K562 (cell line): ENCODE data around the gene MAP3K14. TPM values are rescaled to one million over a fixed set of nuclear protein-coding genes. Genes with fewer than 3 reads are reported as not detected.

Experiments
- ATAC-seq: fragments of 200-7000 bp; cut with Tn5 transposase; 3 replicates; pipeline ENCODE4 v1.9.1; 2020; ENCODE audit warnings: moderate library complexity
- BruUV-seq: library from RNA; stranded (reverse); fragments of 400-500 nt; replicated peaks from 2 replicates; lab custom pipeline; 2021; lab: Mats Ljungman, UMichigan
- CTCF ChIA-PET: fragments of 300-600 bp; formaldehyde crosslinking; extraction: SDS; loops from one replicate; lab custom pipeline; 2021; ENCODE audit warnings: low intra/inter-chr PET ratio; lab: Yijun Ruan, JAX
- POLR2A ChIA-PET: fragments of 300-600, 350-650 bp; sonication (Branson Sonifier 250); formaldehyde crosslinking; extraction: SDS; loops from one replicate; lab custom pipeline; 2021; ENCODE audit warnings: antibody characterized with exemption, inconsistent platforms; lab: Yijun Ruan, JAX
- DNase-seq, 4 experiments: peaks; one replicate each; pipeline versions ENCODE4 v3.0.0 to v3.0.0-alpha.2; 2011 to 2018; ENCODE audit warnings: low spot score in 3 of 4, mixed read lengths in 3 of 4; ENCODE audit errors: extremely low read depth in 1 of 4
- FAIRE-seq: peaks from 2 replicates; lab custom pipeline; 2011; peaks lifted over from hg19 to GRCh38; lab: Jason Lieb, UNC
- H2AFZ ChIP-seq: 2 replicates; pipeline ENCODE4 v1.6.0; 2011; ENCODE audit warnings: low read depth, low read length, control low read depth, inconsistent platforms
- H3K27ac ChIP-seq: fragments of 200-600 bp; 3 replicates; pipeline ENCODE4 v1.8.0; 2011; ENCODE audit warnings: low read depth, mild to moderate bottlenecking, control low read depth, inconsistent platforms, low read length, moderate library complexity, mixed read lengths; ENCODE audit errors: extremely low read depth
- H3K27me3 ChIP-seq, 2 experiments: fragments of 300-600 bp in 1 of 2; 2 replicates in 1 of 2; 3 replicates in 1 of 2; pipeline versions ENCODE4 v1.6.0 to v1.8.0; 2011; ENCODE audit warnings: inconsistent platforms in 2 of 2, low read length in 2 of 2, mild to moderate bottlenecking in 1 of 2, mixed read lengths in 1 of 2, moderate library complexity in 1 of 2; ENCODE audit not compliant: control insufficient read depth in 2 of 2, insufficient read depth in 2 of 2
- H3K36me3 ChIP-seq: fragments of 300-600 bp; 3 replicates; pipeline ENCODE4 v1.8.0; 2011; ENCODE audit warnings: mild to moderate bottlenecking, low read length, inconsistent platforms; ENCODE audit not compliant: control insufficient read depth, insufficient read depth
- H3K4me1 ChIP-seq, 2 experiments: fragments of 200-600 bp in 1 of 2; replicated peaks in 1 of 2; 2 replicates in 1 of 2; 3 replicates in 1 of 2; pipeline versions ENCODE4 v1.5.1 to v1.8.0; 2011; ENCODE audit warnings: inconsistent platforms in 2 of 2, low read length in 2 of 2, mild to moderate bottlenecking in 1 of 2, mixed read lengths in 1 of 2, moderate library complexity in 1 of 2; ENCODE audit not compliant: control insufficient read depth in 2 of 2, insufficient read depth in 2 of 2
- H3K4me2 ChIP-seq: 2 replicates; pipeline ENCODE4 v1.6.1; 2011; ENCODE audit warnings: low read length, control low read depth, inconsistent platforms, mixed read lengths; ENCODE audit not compliant: insufficient read depth
- H3K4me3 ChIP-seq: fragments of 200-600 bp; sonication (generic), shearing (Covaris generic); 2 replicates; pipeline ENCODE4 v1.5.1; 2016; ENCODE audit warnings: control low read depth, inconsistent platforms
- H3K79me2 ChIP-seq: fragments of 200-600 bp; 3 replicates; pipeline ENCODE4 v1.8.0; 2011; ENCODE audit warnings: low read length, inconsistent platforms; ENCODE audit not compliant: control insufficient read depth, insufficient read depth
- H3K9ac ChIP-seq, 2 experiments: 2 replicates each; pipeline versions ENCODE4 v1.6.0 to v1.6.1; 2011; ENCODE audit warnings: low read depth in 2 of 2, low read length in 2 of 2, control low read depth in 1 of 2, inconsistent platforms in 1 of 2, mild to moderate bottlenecking in 1 of 2, mixed read lengths in 1 of 2; ENCODE audit not compliant: insufficient read depth in 1 of 2
- H3K9me1 ChIP-seq: one replicate; pipeline ENCODE4 v1.6.0; 2011; ENCODE audit warnings: inconsistent platforms, mild to moderate bottlenecking, low read length, moderate library complexity; ENCODE audit not compliant: control insufficient read depth, insufficient read depth
- H3K9me3 ChIP-seq: replicated peaks from 2 replicates; pipeline ENCODE4 v1.5.1; 2011; ENCODE audit warnings: low read depth, low read length, inconsistent platforms; ENCODE audit not compliant: control insufficient read depth, insufficient read depth
- H4K20me1 ChIP-seq: replicated peaks from 2 replicates; pipeline ENCODE4 v1.6.1; 2011; ENCODE audit warnings: low read length, inconsistent platforms, mixed read lengths; ENCODE audit not compliant: control insufficient read depth, insufficient read depth
- BRD4 ChIP-seq: fragments of 200-600 bp; sonication (generic); IDR thresholded peaks from 2 replicates; pipeline ENCODE4 v1.6.1; 2017; ENCODE audit warnings: inconsistent platforms
- CREM ChIP-seq: IDR thresholded peaks from 2 replicates; pipeline ENCODE4 v1.6.1; 2014; ENCODE audit warnings: antibody characterized with exemption, low read depth
- E2F6 ChIP-seq, 2 experiments: IDR thresholded peaks; 2 replicates each; pipeline ENCODE4 v1.6.1; 2011; ENCODE audit warnings: borderline replicate concordance in 1 of 2, control low read depth in 1 of 2, low read depth in 1 of 2, low read length in 1 of 2, mild to moderate bottlenecking in 1 of 2, mixed read lengths in 1 of 2, moderate library complexity in 1 of 2; ENCODE audit not compliant: insufficient read depth in 1 of 2, insufficient read length in 1 of 2, poor library complexity in 1 of 2, severe bottlenecking in 1 of 2; ENCODE audit errors: extremely low read depth in 1 of 2
- FIP1L1 ChIP-seq: fragments of 200-400 bp; formaldehyde crosslinking; IDR thresholded peaks from 2 replicates; pipeline ENCODE4 v1.6.1; 2018; ENCODE audit warnings: mild to moderate bottlenecking, low read depth, low read length; ENCODE audit not compliant: poor library complexity, severe bottlenecking
- GABPA ChIP-seq: fragments of 200-800 bp; sonication (Bioruptor generic); conservative IDR thresholded peaks from 2 replicates; pipeline ENCODE4 v1.6.1; 2016; ENCODE audit warnings: low read depth, missing genetic modification characterization, missing compliant biosample characterization
- MAZ ChIP-seq, 2 experiments: fragments of 450-650 bp in 1 of 2; sonication (generic) in 1 of 2; formaldehyde crosslinking; IDR thresholded peaks in 1 of 2; conservative IDR thresholded peaks in 1 of 2; 2 replicates each; pipeline versions ENCODE4 v1.4.0 to v1.5.0; 2020; ENCODE audit warnings: mild to moderate bottlenecking in 1 of 2, missing genetic modification reagents in 1 of 2
- NEUROD1 ChIP-seq: fragments of 150-350 bp; IDR thresholded peaks from 2 replicates; pipeline ENCODE4 v1.6.1; 2014; ENCODE audit warnings: borderline replicate concordance, low read length, low read depth; ENCODE audit not compliant: partially characterized antibody
- RB1 ChIP-seq: fragments of 450-650 bp; IDR thresholded peaks from 2 replicates; pipeline ENCODE4 v1.6.1; 2017; ENCODE audit warnings: low read depth, mild to moderate bottlenecking
- RBBP5 ChIP-seq: fragments of 200-600 bp; sonication (generic); IDR thresholded peaks from 2 replicates; pipeline ENCODE4 v1.6.1; 2012; ENCODE audit warnings: borderline replicate concordance, mild to moderate bottlenecking, low read length, control low read depth, inconsistent platforms; ENCODE audit not compliant: insufficient read depth, poor library complexity, severe bottlenecking
- RBM25 ChIP-seq: fragments of 200-400 bp; formaldehyde crosslinking; IDR thresholded peaks from 2 replicates; pipeline ENCODE4 v1.6.1; 2018; ENCODE audit warnings: low read length, low read depth, moderate library complexity; ENCODE audit not compliant: severe bottlenecking
- STAG1 ChIP-seq: sonication (generic); formaldehyde crosslinking; IDR thresholded peaks from 2 replicates; pipeline ENCODE4 v1.5.0; 2020; ENCODE audit warnings: missing genetic modification reagents, borderline replicate concordance
- YY1 ChIP-seq, 3 experiments: IDR thresholded peaks; 2 replicates each; pipeline ENCODE4 v1.6.1; 2011; ENCODE audit warnings: low read length in 2 of 3, mild to moderate bottlenecking in 2 of 3, moderate library complexity in 2 of 3, borderline replicate concordance in 1 of 3, control low read depth in 1 of 3, low read depth in 1 of 3; ENCODE audit not compliant: insufficient read depth in 3 of 3, insufficient replicate concordance in 2 of 3, control insufficient read depth in 1 of 3, insufficient read length in 1 of 3; ENCODE audit errors: extremely low read depth in 1 of 3
- ZBTB17 ChIP-seq: fragments of 450-650 bp; formaldehyde crosslinking; IDR thresholded peaks from 2 replicates; pipeline ENCODE4 v1.4.0; 2020; ENCODE audit warnings: mild to moderate bottlenecking
- ZFP30 ChIP-seq: fragments of 250-450 bp; sonication (Bioruptor Pico); IDR thresholded peaks from 2 replicates; pipeline ENCODE4 v1.8.0; 2022; ENCODE audit warnings: moderate library complexity, mild to moderate bottlenecking, inconsistent platforms, borderline replicate concordance
- WGBS: fragments of 100-300 bp; shearing (Covaris generic); methylation state at CpG from one replicate; pipeline ENCODE4 v1.1.6; 2016; ENCODE audit warnings: low coverage, mixed read lengths; ENCODE audit not compliant: insufficient coverage; ENCODE audit errors: missing lambda C conversion rate; 5-methylcytosine and 5-hydroxymethylcytosine counted together
- in situ Hi-C: fragments of 300-500 bp; cut with MboI; formaldehyde crosslinking; loops from 4 replicates; pipeline ENCODE4 v1.15.0; 2018; ENCODE audit warnings: inconsistent platforms, mixed read lengths
- intact Hi-C: fragments of 100-400 bp; cut with micrococcal nuclease; formaldehyde crosslinking; loops from 2 replicates; pipeline ENCODE4 v1.14.2; 2022
- polyA plus RNA-seq, 8 experiments: library from polyadenylated mRNA; depleted of rRNA in 4 of 8; stranded (reverse) in 5 of 8; unstranded in 3 of 8; fragments of >200 nt; fragmentation: Nextera tagmentation in 2 of 8; fragmentation: Illumina TruSeq in 1 of 8; extraction: Ambion mirVana in 2 of 8; extraction: Trizol in 1 of 8; gene quantifications; 2 replicates each; pipeline versions ENCODE4 v1.2.1 to v1.2.3, GENCODE V29; 2011 to 2014; ENCODE audit warnings: inconsistent platforms in 1 of 8, missing spikeins in 1 of 8
- total RNA-seq, 7 experiments: library from RNA; depleted of rRNA in 6 of 7; stranded (reverse); fragments of >200 nt in 6 of 7; fragmentation: Illumina TruSeq in 2 of 7; extraction: Trizol in 2 of 7; gene quantifications; 2 replicates each; pipeline versions ENCODE4 v1.2.1 to v1.2.3, GENCODE V29; 2011 to 2021; ENCODE audit warnings: low replicate concordance in 1 of 7
- TF ChIP-seq, protein P1 (sequence below), 3 experiments: IDR thresholded peaks in 2 of 3; conservative IDR thresholded peaks in 1 of 3; 2 replicates each; pipeline ENCODE4 v1.5.1; 2011 to 2012; ENCODE audit warnings: low read length in 3 of 3, mild to moderate bottlenecking in 3 of 3, control low read depth in 2 of 3, improper control_type of control experiment in 1 of 3, inconsistent platforms in 1 of 3, low read depth in 1 of 3, mixed read lengths in 1 of 3, moderate library complexity in 1 of 3; ENCODE audit not compliant: insufficient read depth in 2 of 3

Gene MAP3K14
- total and polyA plus RNA-seq, 9 of the 15 experiments (the other 6 are each of a cell fraction or from before 2014, with no cell fraction given): 0.45 to 8.7 (median 3.2) TPM

- ATAC-seq (peak; percentile 28), FAIRE-seq (no peak), DNase-seq (peak; percentile 60 to 71 (median 65))
- Histone ChIP-seq H3K79me2 (peaks cover 42% of the 10 kb centered on the region), H3K4me1 (peaks cover 38 to 54% of the 10 kb centered on the region in 2 experiments), H3K4me2 (peak within 1 kb of the TSS; percentile 78), H3K9ac (peak within 1 kb of the TSS; percentile 44 to 89), H3K27me3 (no peaks in the 10 kb centered on the region), H2AFZ (peak within 1 kb of the TSS; percentile 71), H4K20me1 (no peaks in the 10 kb centered on the region), H3K4me3 (peak within 1 kb of the TSS; percentile 61), H3K9me3 (no peaks in the 10 kb centered on the region), H3K9me1 (no peaks in the 10 kb centered on the region), H3K36me3 (no peaks in the 10 kb centered on the region), H3K27ac (peak within 1 kb of the TSS; percentile 68; the same call in 1 of the 3 replicates)
- BruUV-seq: no TSS peak
- in situ Hi-C loops (no loop called here), intact Hi-C loops (no loop called here)
- ChIA-PET POLR2A (interaction anchor here (0.5 to 0.7 kb wide), 3 partner anchors 24 to 340 kb away, joined by 3 read pairs; no protein-coding TSS in a partner anchor), CTCF (interaction anchor here (0.6 to 2.0 kb wide), 2 partner anchors 117 to 165 kb away, joined by 4 to 7 read pairs; no protein-coding TSS in a partner anchor)
- WGBS: 2% methylated on average over 27 of the region's 98 CpGs
- TF ChIP-seq ZFP30 (CRISPR knock-in tag): no peak
- peak; percentile 30; the same call in 1 of the 2 replicates for TF ChIP-seq CREM
- no peak for TF ChIP-seq YY1 (IDR thresholded peaks at IDR 0.05; ENCODE audit: borderline replicate concordance in 1 of 3, control insufficient read depth in 1 of 3, extremely low read depth in 1 of 3, insufficient read depth in 3 of 3, insufficient read length in 1 of 3, insufficient replicate concordance in 2 of 3, low read depth in 1 of 3, low read length in 2 of 3)
- no peak for TF ChIP-seq RBM25
- peak; percentile 23 for TF ChIP-seq NEUROD1
- peak; percentile 15 to 76 for TF ChIP-seq E2F6 (IDR thresholded peaks at IDR 0.05; ENCODE audit: borderline replicate concordance in 1 of 2, extremely low read depth in 1 of 2, insufficient read depth in 1 of 2, insufficient read length in 1 of 2, low read depth in 1 of 2, low read length in 1 of 2, poor library complexity in 1 of 2, severe bottlenecking in 1 of 2)
- 0 out of 2 replicates have a peak, but pooled peaks have one; percentile 45 for TF ChIP-seq ZBTB17 (CRISPR knock-in tag)
- TF ChIP-seq, protein P1, sequence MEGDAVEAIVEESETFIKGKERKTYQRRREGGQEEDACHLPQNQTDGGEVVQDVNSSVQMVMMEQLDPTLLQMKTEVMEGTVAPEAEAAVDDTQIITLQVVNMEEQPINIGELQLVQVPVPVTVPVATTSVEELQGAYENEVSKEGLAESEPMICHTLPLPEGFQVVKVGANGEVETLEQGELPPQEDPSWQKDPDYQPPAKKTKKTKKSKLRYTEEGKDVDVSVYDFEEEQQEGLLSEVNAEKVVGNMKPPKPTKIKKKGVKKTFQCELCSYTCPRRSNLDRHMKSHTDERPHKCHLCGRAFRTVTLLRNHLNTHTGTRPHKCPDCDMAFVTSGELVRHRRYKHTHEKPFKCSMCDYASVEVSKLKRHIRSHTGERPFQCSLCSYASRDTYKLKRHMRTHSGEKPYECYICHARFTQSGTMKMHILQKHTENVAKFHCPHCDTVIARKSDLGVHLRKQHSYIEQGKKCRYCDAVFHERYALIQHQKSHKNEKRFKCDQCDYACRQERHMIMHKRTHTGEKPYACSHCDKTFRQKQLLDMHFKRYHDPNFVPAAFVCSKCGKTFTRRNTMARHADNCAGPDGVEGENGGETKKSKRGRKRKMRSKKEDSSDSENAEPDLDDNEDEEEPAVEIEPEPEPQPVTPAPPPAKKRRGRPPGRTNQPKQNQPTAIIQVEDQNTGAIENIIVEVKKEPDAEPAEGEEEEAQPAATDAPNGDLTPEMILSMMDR (IDR thresholded peaks at IDR 0.05 in 2 of 3, conservative IDR thresholded peaks at IDR 0.05 in 1 of 3; ENCODE audit: insufficient read depth in 2 of 3, low read depth in 1 of 3, low read length in 3 of 3): peak in 1 of 3 experiments; percentile 10; a peak in 2 of 6 replicates
- TF ChIP-seq BRD4: no peak
- peak; percentile 48; the same call in 1 of the 2 replicates for TF ChIP-seq RB1
- TF ChIP-seq MAZ (CRISPR knock-in tag; conservative IDR thresholded peaks at IDR 0.05 in 1 of 2, IDR thresholded peaks at IDR 0.05 in 1 of 2): peak; percentile 46 to 60; a peak in 2 of 4 replicates
- TF ChIP-seq RBBP5: peak; percentile 58
- peak; percentile 76 for TF ChIP-seq GABPA (tag)
- peak; percentile 16 for TF ChIP-seq FIP1L1
- TF ChIP-seq STAG1: 0 out of 2 replicates have a peak, but pooled peaks have one; percentile 10
These were observed 95.5 kb downstream of the MAP3K14 start, which contains the start of gene FMNL1 for GRCh38 chr17:45221081-45222013. FMNL1 (plus strand) TSS chr17:45221885; CDS start chr17:45222125, 240 bp downstream.
